Gastroesophageal sphincter (tissue), 4 donors: ENCODE measurements around the gene LSP1. TPM values are rescaled to one million over a fixed set of nuclear protein-coding genes. Genes with fewer than 3 reads are reported as not detected.
A peak's percentile ranks its signal among the peaks of the same experiment; 100 is the strongest.

ENCODE experiments used
- ATAC-seq: fragments of 150-250 bp; one replicate; pipeline ENCODE4 v1.9.1; 2016; ENCODE audit warnings: mild to moderate bottlenecking, moderate library complexity
- H3K27ac ChIP-seq, 4 donors: fragments of 200-600 bp; sonication (generic) in 3 of 4; 1 replicate in 3 of 4; 2 replicates in 1 of 4; pipeline ENCODE4 v1.5.1; 2016 to 2019
- H3K27me3 ChIP-seq: fragments of 200-600 bp; sonication (generic); one replicate; pipeline ENCODE4 v1.5.1; 2019
- H3K36me3 ChIP-seq, 2 donors: fragments of 200-600 bp; sonication (generic); one replicate each; pipeline ENCODE4 v1.5.1; 2019; ENCODE audit warnings: control low read depth in 1 of 2
- H3K4me1 ChIP-seq, 3 donors: fragments of 200-600 bp; sonication (generic); 1 replicate in 2 of 3; 2 replicates in 1 of 3; pipeline ENCODE4 v1.5.1; 2016 to 2019; ENCODE audit warnings: control low read depth in 2 of 3
- H3K4me3 ChIP-seq, 2 donors: fragments of 200-600 bp; sonication (generic); one replicate each; pipeline ENCODE4 v1.5.1; 2019; ENCODE audit warnings: mild to moderate bottlenecking in 1 of 2, moderate library complexity in 1 of 2
- H3K9me3 ChIP-seq, 3 donors: fragments of 200-600 bp; sonication (generic); one replicate each; pipeline ENCODE4 v1.5.1; 2017 to 2019; ENCODE audit warnings: control low read depth in 2 of 3
- CTCF ChIP-seq, 4 experiments: fragments of 200-600 bp in 2 of 4; fragments of 450-650 bp in 2 of 4; sonication (generic) in 1 of 4; IDR thresholded peaks; one replicate each; pipeline ENCODE4 v1.5.1; 2017 to 2019; ENCODE audit warnings: antibody characterized with exemption in 4 of 4, mild to moderate bottlenecking in 2 of 4, moderate library complexity in 2 of 4
- EP300 ChIP-seq: sonication (generic); formaldehyde crosslinking; IDR thresholded peaks from one replicate; pipeline ENCODE4 v1.6.1; 2017; ENCODE audit warnings: antibody characterized with exemption, mild to moderate bottlenecking
- POLR2A ChIP-seq, 2 donors: fragments of 450-650 bp; IDR thresholded peaks; one replicate each; pipeline ENCODE4 v1.6.1; 2017; ENCODE audit warnings: antibody characterized with exemption in 2 of 2, mild to moderate bottlenecking in 2 of 2, moderate library complexity in 1 of 2
- POLR2AphosphoS5 ChIP-seq: sonication (generic); formaldehyde crosslinking; IDR thresholded peaks from one replicate; pipeline ENCODE4 v1.6.1; 2017; ENCODE audit warnings: antibody characterized with exemption
- WGBS, 2 donors: methylation state at CpG; one replicate each; pipeline ENCODE4 v1.1.5; 2018; ENCODE audit warnings: low coverage in 1 of 2; 5-methylcytosine and 5-hydroxymethylcytosine counted together
- total RNA-seq, 4 donors: library from RNA; depleted of rRNA; stranded (reverse); fragments of >200 nt; gene quantifications; one replicate each; pipeline ENCODE4 v1.1.0, GENCODE V29; 2016

Gene LSP1
- total RNA-seq, 4 donors from 2014 or later = 13.4 to 133 (median 47.7) TPM

- H3K9me3 ChIP-seq = no peaks in the 10 kb centered on the region
- no peak for ATAC-seq
- TF ChIP-seq EP300 (no peak), POLR2AphosphoS5 (no peak), CTCF (IDR thresholded peaks at IDR 0.05) (no peak), POLR2A (IDR thresholded peaks at IDR 0.05) (no peak)
- H3K27ac ChIP-seq = peak overlapping the region in 3 of 4 donors; percentile 18 to 74 (median 57)
- WGBS, 2 donors = no CpG with 5 or more reads among the region's 20 CpGs
- H3K4me3 ChIP-seq = no peak overlapping the region
- no peaks in the 10 kb centered on the region for H3K36me3 ChIP-seq
- peaks cover 0 to 34% (median 16%) of the 10 kb centered on the region in 3 donors for H3K4me1 ChIP-seq
- H3K27me3 ChIP-seq = peaks cover 7% of the 10 kb centered on the region
These were observed 75.1 kb downstream of the LSP1 start for GRCh38 chr11:1927848-1928469.

GRCh38 chr11:1928470-1928890, 75.6 kb downstream of the LSP1 start:
- ATAC-seq = no peak
- Histone ChIP-seq H3K27ac (peak overlapping the region in 3 of 4 donors; percentile 18 to 74 (median 57)), H3K9me3 (no peaks in the 10 kb centered on the region), H3K4me3 (no peak overlapping the region), H3K36me3 (no peaks in the 10 kb centered on the region), H3K27me3 (peaks cover 7% of the 10 kb centered on the region), H3K4me1 (peaks cover 0 to 32% (median 16%) of the 10 kb centered on the region in 3 donors)
- no peak for TF ChIP-seq CTCF (IDR thresholded peaks at IDR 0.05)
- no peak for TF ChIP-seq POLR2AphosphoS5
- 89% methylated on average over 3 of the region's 13 CpGs; no CpG with 5 or more reads in 1 of the 2 donors for WGBS, 2 donors

GRCh38 chr11:1928891-1929541, 76.1 kb downstream of the LSP1 start:
- WGBS, 2 donors = 84% methylated on average over 15 of the region's 35 CpGs; no CpG with 5 or more reads in 1 of the 2 donors
- ATAC-seq = no peak
- TF ChIP-seq EP300 = no peak
- TF ChIP-seq POLR2AphosphoS5 = no peak
- no peak for TF ChIP-seq POLR2A (IDR thresholded peaks at IDR 0.05)
- TF ChIP-seq CTCF (IDR thresholded peaks at IDR 0.05) = no peak
- peaks cover 7% of the 10 kb centered on the region for H3K27me3 ChIP-seq
- H3K36me3 ChIP-seq = no peaks in the 10 kb centered on the region
- H3K27ac ChIP-seq = peak overlapping the region in 1 of 4 donors; percentile 74
- no peaks in the 10 kb centered on the region for H3K9me3 ChIP-seq
- peaks cover 0 to 32% (median 16%) of the 10 kb centered on the region in 3 donors for H3K4me1 ChIP-seq
- no peak overlapping the region for H3K4me3 ChIP-seq

GRCh38 chr11:1929621-1930461, 77.0 kb downstream of the LSP1 start:
- no peaks in the 10 kb centered on the region for H3K36me3 ChIP-seq
- peaks cover 0 to 32% (median 16%) of the 10 kb centered on the region in 3 donors for H3K4me1 ChIP-seq
- H3K27me3 ChIP-seq = peaks cover 7% of the 10 kb centered on the region
- H3K4me3 ChIP-seq = no peak overlapping the region
- ATAC-seq = no peak
- WGBS, 2 donors = 78 to 91% methylated on average over 10 of the region's 25 CpGs
- H3K9me3 ChIP-seq = no peaks in the 10 kb centered on the region
- TF ChIP-seq EP300 (no peak), CTCF (IDR thresholded peaks at IDR 0.05) (no peak), POLR2A (IDR thresholded peaks at IDR 0.05) (no peak), POLR2AphosphoS5 (no peak)
- H3K27ac ChIP-seq = peak overlapping the region in 2 of 4 donors; percentile 7 to 74
